ENCODE data around the gene WAPL. TPM values are rescaled to one million over a fixed set of nuclear protein-coding genes. Genes with fewer than 3 reads are reported as not detected.

Gene WAPL
- polyA plus RNA-seq, 3 donors, result 17.8 to 26.5 (median 18.3) TPM

- peaks cover 11 to 15% of the 10 kb centered on the region in 2 donors for H3K4me1 ChIP-seq (ENCODE audit: control insufficient read depth in 1 of 2, insufficient read depth in 2 of 2, low read length in 2 of 2)
- peak overlapping the region in 3 of 7 donors; percentile 14 to 69 (median 47) for H3K27ac Mint-ChIP-seq
- H3K4me3 Mint-ChIP-seq, result no peak overlapping the region
- peaks cover 32 to 50% of the 10 kb centered on the region in 2 donors for H3K36me3 Mint-ChIP-seq
- H3K9me3 Mint-ChIP-seq, result no peaks in the 10 kb centered on the region
- H3K9ac ChIP-seq (ENCODE audit: insufficient read depth, low read length, poor library complexity, severe bottlenecking), result no peak overlapping the region
- no peaks in the 10 kb centered on the region for H3K9me3 ChIP-seq (replicated peaks in 1 of 2; ENCODE audit: control insufficient read depth in 1 of 2, insufficient read depth in 1 of 2, low read length in 2 of 2)
- H3K27me3 Mint-ChIP-seq (ENCODE audit: low read depth in 3 of 3), result peaks cover 0 to 5% (median 0%) of the 10 kb centered on the region in 3 donors
- H3K79me2 ChIP-seq (ENCODE audit: insufficient read depth, low read length), result peaks cover 100% of the 10 kb centered on the region
- H2AFZ ChIP-seq (ENCODE audit: insufficient read depth, low read depth, low read length, poor library complexity, severe bottlenecking), result no peak overlapping the region
- H3K4me3 ChIP-seq (replicated peaks in 1 of 3; ENCODE audit: low read depth in 2 of 3, low read length in 3 of 3), result no peak overlapping the region
- H3K4me1 Mint-ChIP-seq, result peaks cover 36% of the 10 kb centered on the region
- DNase-seq, result no peak
- H3K36me3 ChIP-seq (replicated peaks in 1 of 2; ENCODE audit: control insufficient read depth in 1 of 2, insufficient read depth in 2 of 2, low read length in 2 of 2), result peaks cover 29 to 82% of the 10 kb centered on the region in 2 donors
- 94% methylated on average over 3 of the region's 5 CpGs for WGBS (ENCODE audit: insufficient coverage)
- H4K20me1 ChIP-seq (ENCODE audit: insufficient read depth, low read length), result peaks cover 100% of the 10 kb centered on the region
- no peaks in the 10 kb centered on the region for H3K27me3 ChIP-seq (ENCODE audit: control insufficient read depth in 2 of 2, insufficient read depth in 2 of 2, low read length in 2 of 2)
- no peak for TF ChIP-seq CTCF (IDR thresholded peaks at IDR 0.05)
- H3K27ac ChIP-seq (ENCODE audit: low read depth in 1 of 2, low read length in 2 of 2), result peak overlapping the region in 1 of 2 donors; percentile 33
- no peak overlapping the region for H3K4me2 ChIP-seq (replicated peaks; ENCODE audit: extremely low read depth, low read length, poor library complexity, severe bottlenecking)
- intact Hi-C loops (cut with micrococcal nuclease), result no loop called here
These were observed 10.3 kb downstream of the WAPL start for GRCh38 chr10:86511027-86511865.

GRCh38 chr10:86509145-86509544 lies 12.4 kb downstream of the WAPL start:
- Mint-ChIP-seq H3K27ac (no peak overlapping the region), H3K4me3 (no peak overlapping the region), H3K4me1 (peaks cover 30% of the 10 kb centered on the region), H3K36me3 (peaks cover 22 to 47% of the 10 kb centered on the region in 2 donors), H3K9me3 (no peaks in the 10 kb centered on the region), H3K27me3 (ENCODE audit: low read depth in 3 of 3) (peaks cover 0 to 5% (median 0%) of the 10 kb centered on the region in 3 donors)
- WGBS (ENCODE audit: insufficient coverage), result 83% methylated on average over 1 of the region's 3 CpGs
- intact Hi-C loops (cut with micrococcal nuclease), result no loop called here
- H3K27ac ChIP-seq (ENCODE audit: low read depth in 1 of 2, low read length in 2 of 2), result peak overlapping the region in 1 of 2 donors; percentile 26
- H3K9ac ChIP-seq (ENCODE audit: insufficient read depth, low read length, poor library complexity, severe bottlenecking), result no peak overlapping the region
- no peak for DNase-seq
- peaks cover 100% of the 10 kb centered on the region for H3K79me2 ChIP-seq (ENCODE audit: insufficient read depth, low read length)
- H3K4me1 ChIP-seq (ENCODE audit: control insufficient read depth in 1 of 2, insufficient read depth in 2 of 2, low read length in 2 of 2), result peaks cover 11 to 15% of the 10 kb centered on the region in 2 donors
- H3K36me3 ChIP-seq (replicated peaks in 1 of 2; ENCODE audit: control insufficient read depth in 1 of 2, insufficient read depth in 2 of 2, low read length in 2 of 2), result peaks cover 24 to 81% of the 10 kb centered on the region in 2 donors
- no peak for TF ChIP-seq CTCF (IDR thresholded peaks at IDR 0.05)
- no peak overlapping the region for H2AFZ ChIP-seq (ENCODE audit: insufficient read depth, low read depth, low read length, poor library complexity, severe bottlenecking)
- H4K20me1 ChIP-seq (ENCODE audit: insufficient read depth, low read length), result peaks cover 100% of the 10 kb centered on the region
- no peaks in the 10 kb centered on the region for H3K27me3 ChIP-seq (ENCODE audit: control insufficient read depth in 2 of 2, insufficient read depth in 2 of 2, low read length in 2 of 2)
- H3K9me3 ChIP-seq (replicated peaks in 1 of 2; ENCODE audit: control insufficient read depth in 1 of 2, insufficient read depth in 1 of 2, low read length in 2 of 2), result no peaks in the 10 kb centered on the region
- no peak overlapping the region for H3K4me2 ChIP-seq (replicated peaks; ENCODE audit: extremely low read depth, low read length, poor library complexity, severe bottlenecking)
- H3K4me3 ChIP-seq (replicated peaks in 1 of 3; ENCODE audit: low read depth in 2 of 3, low read length in 3 of 3), result no peak overlapping the region

All from CD14-positive monocyte (primary cell).